SU-DHL-6 (cell line): Measurements from ENCODE around the gene AFF2.

Experiments
- H2AFZ ChIP-seq: fragments of 200-600 bp; sonication (generic); 2 replicates; pipeline ENCODE4 v1.6.1; 2014; ENCODE audit warnings: low read depth, mild to moderate bottlenecking, moderate library complexity, mixed read lengths, antibody characterized with exemption, low read length; ENCODE audit not compliant: severe bottlenecking
- H3F3A ChIP-seq: fragments of 200-600 bp; shearing (Covaris generic); 2 replicates; pipeline ENCODE4 v1.6.0; 2016; ENCODE audit warnings: antibody characterized with exemption, mild to moderate bottlenecking; ENCODE audit not compliant: insufficient read depth
- H3K27ac ChIP-seq: fragments of 200-600 bp; sonication (generic); 2 replicates; pipeline ENCODE4 v1.5.1; 2016; ENCODE audit warnings: low read depth, mild to moderate bottlenecking, low read length, moderate library complexity, mixed read lengths
- H3K27me3 ChIP-seq: fragments of 200-600 bp; sonication (generic), shearing (Covaris generic); 2 replicates; pipeline ENCODE4 v1.6.0; 2014; ENCODE audit warnings: mild to moderate bottlenecking, low read length
- H3K36me3 ChIP-seq: fragments of 200-600 bp; sonication (generic); 2 replicates; pipeline ENCODE4 v1.6.1; 2014; ENCODE audit warnings: mild to moderate bottlenecking, low read length, mixed read lengths
- H3K4me2 ChIP-seq: fragments of 300-600, 200-600 bp; shearing (Covaris generic), sonication (generic); 2 replicates; pipeline ENCODE4 v1.6.0; 2014; ENCODE audit warnings: low read length, low read depth, mild to moderate bottlenecking; ENCODE audit not compliant: poor library complexity, severe bottlenecking
- H3K4me3 ChIP-seq: fragments of 200-600 bp; sonication (generic); 2 replicates; pipeline ENCODE4 v1.5.1; 2014; ENCODE audit warnings: antibody characterized with exemption, low read length, mild to moderate bottlenecking, mixed read lengths; ENCODE audit not compliant: insufficient read depth, poor library complexity, severe bottlenecking
- H3K79me2 ChIP-seq: fragments of 200-600 bp; sonication (generic); 2 replicates; pipeline ENCODE4 v1.6.1; 2014; ENCODE audit warnings: mild to moderate bottlenecking, low read length, moderate library complexity; ENCODE audit not compliant: insufficient read depth
- H3K9ac ChIP-seq: fragments of 200-600 bp; sonication (generic); 2 replicates; pipeline ENCODE4 v1.7.0; 2014; ENCODE audit warnings: mild to moderate bottlenecking, low read length
- H3K9me2 ChIP-seq: fragments of 200-600 bp; sonication (generic); replicated peaks from 2 replicates; pipeline ENCODE4 v1.6.1; 2014; ENCODE audit warnings: low read length; ENCODE audit not compliant: insufficient read depth
- H3K9me3 ChIP-seq: fragments of 200-600 bp; sonication (generic); 2 replicates; pipeline ENCODE4 v1.6.1; 2014; ENCODE audit warnings: low read length, mixed read lengths; ENCODE audit not compliant: insufficient read depth
- H4K20me1 ChIP-seq: fragments of 200-600 bp; sonication (generic); 2 replicates; pipeline ENCODE4 v1.6.1; 2014; ENCODE audit warnings: low read depth, mild to moderate bottlenecking, antibody characterized with exemption, low read length, moderate library complexity, mixed read lengths
- CTCF ChIP-seq: fragments of 200-600 bp; sonication (generic); IDR thresholded peaks from one replicate; pipeline ENCODE4 v1.5.1; 2017; ENCODE audit warnings: antibody characterized with exemption, mild to moderate bottlenecking, low read length, moderate library complexity; ENCODE audit not compliant: insufficient read depth, poor library complexity, severe bottlenecking
- EZH2phosphoT487 ChIP-seq: fragments of 200-600 bp; sonication (generic), shearing (Covaris generic); conservative IDR thresholded peaks from 2 replicates; pipeline ENCODE4 v1.6.1; 2018; ENCODE audit warnings: mild to moderate bottlenecking, antibody characterized with exemption, low read length, moderate library complexity, mixed read lengths

AFF2 gene

DNA sequence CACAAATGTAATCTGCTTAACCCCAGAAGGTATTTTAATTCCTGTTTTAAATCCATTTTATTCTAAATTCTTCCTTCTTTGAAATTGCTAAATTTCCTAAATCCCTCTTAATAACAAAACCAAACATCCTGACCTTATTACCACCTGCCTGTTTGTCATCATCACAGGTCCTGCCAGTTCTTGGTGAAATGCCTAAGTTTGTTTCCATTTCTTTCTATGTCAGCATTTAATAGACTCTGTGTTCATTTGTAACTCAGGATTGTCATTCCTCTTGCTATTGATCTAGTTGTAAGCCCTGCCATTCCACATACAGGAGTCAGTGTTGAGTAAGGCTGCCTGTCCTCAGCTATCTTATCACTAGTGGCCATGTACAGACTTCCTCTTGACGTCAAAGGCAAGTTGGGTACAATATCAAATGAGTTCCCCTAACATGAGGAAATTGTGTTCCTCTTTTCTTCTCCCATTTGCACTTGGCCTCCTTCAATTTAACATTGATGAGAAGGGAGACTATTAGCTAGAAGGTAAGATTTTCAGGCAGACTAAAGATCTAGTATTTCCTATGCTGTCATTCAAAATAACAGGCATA is 440.1 kb downstream of the AFF2 start:
- H3K9ac ChIP-seq, result no peak overlapping the region
- H3K27ac ChIP-seq, result no peak overlapping the region
- no peak overlapping the region for H3K4me3 ChIP-seq
- H3K36me3 ChIP-seq, result no peaks in the 10 kb centered on the region
- H3K9me3 ChIP-seq, result no peaks in the 10 kb centered on the region
- no peak for TF ChIP-seq EZH2phosphoT487
- no peak for TF ChIP-seq CTCF
- no peaks in the 10 kb centered on the region for H3K9me2 ChIP-seq
- no peaks in the 10 kb centered on the region for H3F3A ChIP-seq
- no peak overlapping the region for H3K4me2 ChIP-seq
- no peak overlapping the region for H2AFZ ChIP-seq
- H3K27me3 ChIP-seq, result no peaks in the 10 kb centered on the region
- no peaks in the 10 kb centered on the region for H3K79me2 ChIP-seq
- H4K20me1 ChIP-seq, result no peaks in the 10 kb centered on the region

- Histone ChIP-seq H3K79me2 (no peaks in the 10 kb centered on the region), H3K27me3 (no peaks in the 10 kb centered on the region), H2AFZ (no peak overlapping the region), H3K36me3 (no peaks in the 10 kb centered on the region), H3K9me3 (no peaks in the 10 kb centered on the region), H3K4me3 (no peak overlapping the region), H3K27ac (no peak overlapping the region), H4K20me1 (no peaks in the 10 kb centered on the region), H3K4me2 (no peak overlapping the region), H3K9me2 (no peaks in the 10 kb centered on the region), H3F3A (no peaks in the 10 kb centered on the region), H3K9ac (no peak overlapping the region)
- TF ChIP-seq CTCF, result no peak
- no peak for TF ChIP-seq EZH2phosphoT487
These were observed 442.3 kb downstream of the AFF2 start for GRCh38 chrX:148942754-148943153.

- Histone ChIP-seq H3K36me3 (no peaks in the 10 kb centered on the region), H3K9me3 (no peaks in the 10 kb centered on the region), H3K27ac (no peak overlapping the region), H3K9ac (no peak overlapping the region), H2AFZ (no peak overlapping the region), H3K79me2 (no peaks in the 10 kb centered on the region), H3K9me2 (no peaks in the 10 kb centered on the region), H3K4me3 (no peak overlapping the region), H3F3A (no peaks in the 10 kb centered on the region), H4K20me1 (no peaks in the 10 kb centered on the region), H3K27me3 (no peaks in the 10 kb centered on the region), H3K4me2 (no peak overlapping the region)
- no peak for TF ChIP-seq CTCF
- no peak for TF ChIP-seq EZH2phosphoT487
These were observed 447.1 kb downstream of the AFF2 start for GRCh38 chrX:148947399-148947975.
